GM12872 (cell line): Measurements from ENCODE around the gene NOL4L.

Source experiments
- TF ChIP-seq, protein P1 (sequence below): IDR thresholded peaks from 3 replicates; pipeline ENCODE4 v1.5.1; 2011; ENCODE audit warnings: low read depth, mild to moderate bottlenecking, low read length, moderate library complexity; ENCODE audit not compliant: insufficient read depth

The NOL4L gene

DNA sequence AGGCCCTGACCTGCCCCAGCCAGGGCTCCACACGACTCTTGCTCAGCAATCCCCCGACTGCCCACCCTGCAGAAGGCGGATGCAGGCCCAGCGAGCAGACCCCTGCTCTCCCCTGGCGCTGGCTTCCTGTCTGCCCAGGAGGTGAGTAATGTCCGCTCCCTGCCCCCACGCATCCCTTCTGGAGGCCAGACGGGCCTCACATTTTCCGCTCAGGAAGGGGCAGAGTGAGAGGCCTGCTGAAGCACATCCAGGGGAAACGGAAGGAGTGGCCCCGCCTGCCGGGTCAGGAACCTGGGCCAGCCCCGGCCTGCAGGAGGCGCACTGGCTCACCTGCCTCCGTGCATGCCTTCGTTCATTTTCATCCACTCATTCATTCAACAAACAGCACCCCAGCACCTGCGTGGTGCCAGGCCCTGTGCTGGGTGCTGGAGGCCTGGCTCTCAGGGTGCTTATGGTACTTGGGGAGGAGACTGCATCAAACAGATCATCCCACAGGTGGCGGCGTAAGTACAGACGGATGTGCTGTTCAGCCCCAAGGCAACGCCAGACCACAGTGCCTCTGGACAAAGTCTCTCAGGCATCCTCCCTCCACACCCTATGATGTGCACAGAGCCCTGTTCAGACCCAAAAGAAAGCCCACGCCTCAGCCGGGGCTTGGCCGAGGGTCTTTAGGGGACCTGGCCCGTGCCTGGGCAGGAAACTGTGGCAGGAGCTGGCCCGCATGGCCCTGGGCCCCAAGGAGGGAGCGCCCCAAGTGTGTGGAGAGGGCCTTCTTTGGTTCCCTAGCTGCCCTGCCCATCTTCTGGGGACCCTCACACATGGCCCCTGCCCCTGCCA is 114.9 kb downstream of the NOL4L start:
- TF ChIP-seq, protein P1, sequence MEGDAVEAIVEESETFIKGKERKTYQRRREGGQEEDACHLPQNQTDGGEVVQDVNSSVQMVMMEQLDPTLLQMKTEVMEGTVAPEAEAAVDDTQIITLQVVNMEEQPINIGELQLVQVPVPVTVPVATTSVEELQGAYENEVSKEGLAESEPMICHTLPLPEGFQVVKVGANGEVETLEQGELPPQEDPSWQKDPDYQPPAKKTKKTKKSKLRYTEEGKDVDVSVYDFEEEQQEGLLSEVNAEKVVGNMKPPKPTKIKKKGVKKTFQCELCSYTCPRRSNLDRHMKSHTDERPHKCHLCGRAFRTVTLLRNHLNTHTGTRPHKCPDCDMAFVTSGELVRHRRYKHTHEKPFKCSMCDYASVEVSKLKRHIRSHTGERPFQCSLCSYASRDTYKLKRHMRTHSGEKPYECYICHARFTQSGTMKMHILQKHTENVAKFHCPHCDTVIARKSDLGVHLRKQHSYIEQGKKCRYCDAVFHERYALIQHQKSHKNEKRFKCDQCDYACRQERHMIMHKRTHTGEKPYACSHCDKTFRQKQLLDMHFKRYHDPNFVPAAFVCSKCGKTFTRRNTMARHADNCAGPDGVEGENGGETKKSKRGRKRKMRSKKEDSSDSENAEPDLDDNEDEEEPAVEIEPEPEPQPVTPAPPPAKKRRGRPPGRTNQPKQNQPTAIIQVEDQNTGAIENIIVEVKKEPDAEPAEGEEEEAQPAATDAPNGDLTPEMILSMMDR, result peak; percentile 55

DNA sequence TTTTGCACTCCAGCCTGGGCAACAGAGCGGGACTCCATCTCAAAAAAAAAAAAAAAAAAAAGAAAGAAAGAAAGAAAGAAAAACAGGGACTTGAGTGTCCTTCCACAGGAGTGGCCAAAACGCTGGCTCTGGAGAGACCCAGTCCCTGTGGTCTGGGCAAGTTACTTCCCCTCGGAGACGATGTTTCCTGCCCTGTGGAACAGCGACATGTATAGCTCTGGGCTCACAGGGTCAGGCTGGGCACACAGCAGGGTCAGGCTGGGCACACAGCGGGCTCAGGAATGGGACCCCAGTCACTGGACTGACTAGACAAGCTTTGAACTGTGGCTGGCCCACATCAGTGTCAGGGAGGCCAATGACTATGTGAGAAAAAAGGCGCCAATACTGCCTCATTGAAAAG is 116.3 kb downstream of the NOL4L start:
- TF ChIP-seq, protein P1, result no peak

DNA sequence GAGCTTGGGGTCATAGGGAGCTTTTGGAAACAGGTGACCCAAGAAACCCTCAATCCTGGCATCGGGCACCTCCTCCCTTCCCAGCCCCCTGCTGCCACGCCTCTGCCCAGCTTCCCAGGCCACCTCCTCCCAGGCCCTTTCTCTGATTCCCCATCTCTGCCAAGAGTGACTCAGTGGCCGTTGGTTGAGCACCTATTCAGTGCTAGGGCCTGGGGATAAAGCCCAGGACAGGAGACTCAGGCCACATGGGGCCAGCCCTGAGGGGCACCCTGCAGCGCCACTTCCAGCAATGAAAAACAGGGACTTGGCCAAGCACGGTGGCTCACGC is 116.9 kb downstream of the NOL4L start:
- TF ChIP-seq, protein P1, result no peak

DNA sequence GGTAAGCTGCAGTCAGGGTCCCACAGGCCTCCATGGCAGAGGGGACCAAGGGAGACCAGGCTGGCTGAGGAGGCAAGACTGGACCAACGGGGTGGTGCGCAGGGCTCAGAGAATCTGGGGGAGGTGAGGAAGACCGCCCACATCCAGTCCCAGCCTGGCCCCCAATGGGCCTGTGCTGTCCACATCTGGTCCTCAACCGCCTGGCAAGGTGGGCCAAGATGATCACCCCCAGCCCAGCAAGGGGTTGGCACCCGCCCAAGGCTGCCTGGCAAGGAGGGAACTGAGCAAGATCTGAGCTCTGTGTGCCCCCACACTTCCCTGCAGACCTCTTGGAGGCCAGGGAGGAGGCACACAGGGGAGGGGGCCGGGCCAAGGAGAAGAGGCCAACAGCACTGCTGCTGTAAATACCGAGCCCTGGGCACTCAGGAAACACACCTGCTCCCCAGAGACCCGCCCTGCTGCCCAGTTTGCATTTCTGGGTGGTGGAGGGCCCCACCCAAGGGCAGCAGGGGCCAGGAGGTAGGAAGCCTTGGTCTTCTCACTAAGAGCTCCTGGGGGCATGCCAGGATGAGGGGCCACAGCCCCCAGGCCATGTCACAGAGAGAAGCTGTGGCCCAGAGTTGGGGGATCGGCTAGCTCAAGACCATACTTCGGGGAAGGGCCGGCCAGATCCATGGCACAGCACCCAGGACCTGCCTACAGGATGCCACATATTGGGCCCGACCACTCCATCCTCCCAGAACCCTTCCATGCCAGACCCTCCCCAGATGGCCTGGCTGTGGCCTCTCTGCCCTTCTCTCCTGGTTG is 117.4 kb downstream of the NOL4L start:
- TF ChIP-seq, protein P1, result no peak

DNA sequence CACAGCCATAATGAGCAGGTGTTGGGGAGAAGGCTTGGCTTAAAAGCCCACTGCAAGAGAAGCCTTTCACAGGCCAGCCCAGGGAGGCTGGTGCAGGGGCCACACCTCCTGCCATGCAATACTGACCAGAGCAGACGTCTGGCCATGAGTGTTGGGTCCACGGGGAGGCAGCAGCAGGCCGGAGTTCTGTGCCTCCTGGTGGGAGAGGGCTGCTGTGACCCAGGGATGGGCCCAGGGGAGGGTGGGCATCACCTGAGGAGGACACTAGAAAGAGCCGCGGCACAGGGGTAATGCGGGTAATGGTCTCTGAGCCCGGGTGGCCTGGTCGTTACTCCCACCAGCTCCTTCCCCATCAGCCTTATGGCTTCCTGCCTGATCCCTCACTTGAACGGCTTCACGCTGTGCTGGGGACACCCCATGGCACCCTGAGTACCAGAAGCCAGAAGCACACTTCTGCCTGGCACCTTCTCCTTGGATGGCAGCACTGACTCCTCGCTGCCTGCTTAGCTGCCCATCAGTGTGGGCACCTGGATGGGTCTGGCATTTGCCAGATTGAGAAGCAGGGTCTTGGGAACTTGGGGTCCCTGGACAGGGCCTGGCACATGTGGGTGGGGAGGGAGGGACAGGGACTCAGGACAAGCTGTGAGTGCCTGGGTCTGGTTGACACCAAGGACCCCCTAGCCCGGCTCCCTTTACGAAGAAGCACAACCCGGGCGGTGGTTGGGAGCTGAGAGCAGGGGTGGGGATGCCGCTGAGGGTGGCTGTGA is 118.2 kb downstream of the NOL4L start:
- TF ChIP-seq, protein P1, result no peak

DNA sequence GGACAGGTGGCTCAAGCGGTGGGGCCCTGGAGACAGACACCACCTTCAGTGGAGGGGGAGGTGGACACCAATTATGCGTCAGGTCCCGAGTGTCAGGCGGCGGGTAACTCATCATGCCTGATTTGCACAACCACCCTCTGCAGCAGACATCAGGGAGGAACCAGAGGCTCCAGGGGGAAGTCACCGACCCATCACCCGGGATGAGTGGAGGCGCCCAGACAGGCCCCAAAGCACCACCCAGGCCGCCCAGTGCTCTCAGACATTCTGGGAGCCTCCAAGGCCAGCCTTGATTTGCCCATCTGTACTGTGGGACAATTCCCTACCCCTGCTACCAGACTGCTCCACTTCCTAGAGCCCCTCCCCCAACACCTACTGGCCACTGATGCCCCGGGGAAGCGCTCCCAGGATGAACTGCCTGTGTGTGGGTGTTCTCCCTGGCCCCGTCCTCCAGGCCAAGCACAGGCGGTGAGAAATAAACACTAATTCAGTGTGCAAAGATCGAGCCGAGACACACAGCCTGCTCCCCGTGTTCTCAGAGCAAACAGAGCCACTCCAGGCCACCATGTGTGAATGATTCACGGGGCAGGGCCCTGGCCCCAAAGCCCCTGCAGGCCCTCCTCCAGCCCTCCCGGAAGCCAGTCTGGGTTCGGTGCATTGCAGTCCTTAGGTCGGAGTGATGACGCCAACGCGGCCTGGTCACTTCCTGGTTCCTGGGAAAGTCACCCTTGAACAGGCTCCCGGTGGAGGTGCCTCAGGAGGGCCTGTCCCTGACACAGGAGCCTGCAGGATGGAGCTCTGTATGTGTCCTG is 119.8 kb downstream of the NOL4L start:
- TF ChIP-seq, protein P1, result no peak
